H1 (cell line): ENCODE measurements around the gene CD300A. TPM values are rescaled to one million over a fixed set of nuclear protein-coding genes. Genes with fewer than 3 reads are reported as not detected.

ENCODE experiments used
- CTCF ChIA-PET: fragments of 300-600 bp; sonication (Branson Sonifier 250); formaldehyde crosslinking; loops from one replicate; lab custom pipeline; 2021; ENCODE audit not compliant: partially characterized antibody; lab: Charles Lee
- POLR2A ChIA-PET: fragments of 300-600 bp; sonication (Branson Sonifier 250); formaldehyde crosslinking; loops from one replicate; lab custom pipeline; 2021; ENCODE audit warnings: inconsistent platforms; ENCODE audit not compliant: partially characterized antibody; lab: Charles Lee
- DNase-seq, 2 experiments: peaks; one replicate each; pipeline versions ENCODE4 v3.0.0 to v3.0.0-alpha.2; 2010 to 2022; ENCODE audit warnings: low spot score in 2 of 2, low read depth in 1 of 2, mixed read lengths in 1 of 2
- FAIRE-seq: peaks from 2 replicates; lab custom pipeline; 2011; peaks lifted over from hg19 to GRCh38; lab: Jason Lieb, UNC
- H2AFZ ChIP-seq: 2 replicates; pipeline ENCODE4 v1.8.1; 2012; ENCODE audit warnings: low read length, inconsistent platforms
- H2AK5ac ChIP-seq: 2 replicates; pipeline ENCODE4 v1.6.1; 2013; ENCODE audit warnings: low read depth, low read length
- H2BK120ac ChIP-seq: replicated peaks from 2 replicates; pipeline ENCODE3; 2013; ENCODE audit warnings: low read depth, low read length, inconsistent platforms
- H2BK12ac ChIP-seq: 2 replicates; pipeline ENCODE4 v1.6.1; 2013; ENCODE audit warnings: low read depth, low read length
- H2BK15ac ChIP-seq: 2 replicates; pipeline ENCODE4 v1.6.1; 2013; ENCODE audit warnings: low read length
- H2BK20ac ChIP-seq: 2 replicates; pipeline ENCODE4 v1.6.1; 2013; ENCODE audit warnings: low read length
- H2BK5ac ChIP-seq: 2 replicates; pipeline ENCODE4 v1.6.1; 2013; ENCODE audit warnings: low read depth, low read length
- H3K14ac ChIP-seq: 2 replicates; pipeline ENCODE4 v1.6.1; 2013; ENCODE audit warnings: inconsistent platforms; ENCODE audit not compliant: insufficient read length
- H3K18ac ChIP-seq: 2 replicates; pipeline ENCODE4 v1.6.1; 2013; ENCODE audit warnings: low read length; ENCODE audit errors: extremely low read depth
- H3K23ac ChIP-seq: 2 replicates; pipeline ENCODE4 v1.6.1; 2013; ENCODE audit warnings: inconsistent platforms; ENCODE audit not compliant: insufficient read length
- H3K23me2 ChIP-seq: 2 replicates; pipeline ENCODE4 v1.6.1; 2013; ENCODE audit warnings: low read depth, low read length
- H3K27ac ChIP-seq: 2 replicates; pipeline ENCODE4 v1.6.1; 2011; ENCODE audit warnings: low read depth, low read length, inconsistent platforms
- H3K27me3 ChIP-seq, 4 experiments: replicated peaks in 1 of 4; 1 replicate in 1 of 4; 2 replicates in 3 of 4; pipeline versions ENCODE4 v1.6.1 to v1.8.1; 2011 to 2013; ENCODE audit warnings: low read length in 3 of 4, mild to moderate bottlenecking in 3 of 4, inconsistent platforms in 2 of 4, mixed read lengths in 2 of 4, moderate library complexity in 1 of 4; ENCODE audit not compliant: control insufficient read depth in 3 of 4, insufficient read depth in 3 of 4; ENCODE audit errors: extremely low read depth in 1 of 4
- H3K36me3 ChIP-seq, 4 experiments: 2 replicates each; pipeline versions ENCODE4 v1.6.1 to v1.8.1; 2011 to 2013; ENCODE audit warnings: mild to moderate bottlenecking in 4 of 4, low read length in 3 of 4, moderate library complexity in 2 of 4, control low read depth in 1 of 4, inconsistent platforms in 1 of 4; ENCODE audit not compliant: insufficient read depth in 4 of 4, control insufficient read depth in 2 of 4
- H3K4ac ChIP-seq: replicated peaks from 2 replicates; pipeline ENCODE3; 2013; ENCODE audit warnings: low read length, low read depth, mixed read lengths, inconsistent platforms; ENCODE audit not compliant: insufficient read length
- H3K4me1 ChIP-seq, 4 experiments: replicated peaks in 1 of 4; 1 replicate in 1 of 4; 2 replicates in 3 of 4; pipeline versions ENCODE4 v1.6.1 to v1.8.1; 2011 to 2013; ENCODE audit warnings: low read length in 3 of 4, inconsistent platforms in 2 of 4, mixed read lengths in 1 of 4; ENCODE audit not compliant: insufficient read depth in 4 of 4, control insufficient read depth in 3 of 4
- H3K4me2 ChIP-seq, 2 experiments: 2 replicates each; pipeline versions ENCODE4 v1.6.1 to v1.8.1; 2011 to 2013; ENCODE audit warnings: low read depth in 2 of 2, low read length in 2 of 2, control low read depth in 1 of 2, inconsistent platforms in 1 of 2, mild to moderate bottlenecking in 1 of 2; ENCODE audit not compliant: insufficient read depth in 1 of 2
- H3K4me3 ChIP-seq, 4 experiments: fragments of 200-600, 300-600 bp in 1 of 4; sonication (generic), shearing (Covaris generic), sonication (Bioruptor Twin) in 1 of 4; 2 replicates each; pipeline versions ENCODE4 v1.5.1 to v1.8.1; 2011 to 2016; ENCODE audit warnings: low read length in 4 of 4, low read depth in 3 of 4, control low read depth in 2 of 4, inconsistent platforms in 2 of 4, mild to moderate bottlenecking in 2 of 4, mixed read lengths in 1 of 4, moderate library complexity in 1 of 4; ENCODE audit not compliant: insufficient read depth in 2 of 4; ENCODE audit errors: extremely low read depth in 1 of 4
- H3K56ac ChIP-seq: replicated peaks from 2 replicates; pipeline ENCODE3; 2013; ENCODE audit warnings: low read depth, mild to moderate bottlenecking, mixed read lengths, low read length, inconsistent platforms; ENCODE audit not compliant: insufficient read length
- H3K79me1 ChIP-seq: 2 replicates; pipeline ENCODE4 v1.6.1; 2013; ENCODE audit warnings: low read depth, low read length, control low read depth
- H3K79me2 ChIP-seq, 2 experiments: 2 replicates each; pipeline versions ENCODE4 v1.6.1 to v1.8.1; 2012 to 2013; ENCODE audit warnings: low read length in 2 of 2, mild to moderate bottlenecking in 2 of 2, inconsistent platforms in 1 of 2; ENCODE audit not compliant: insufficient read depth in 2 of 2, control insufficient read depth in 1 of 2
- H3K9ac ChIP-seq, 4 experiments: replicated peaks in 1 of 4; 1 replicate in 1 of 4; 2 replicates in 3 of 4; pipeline versions ENCODE4 v1.6.1 to v1.8.1; 2011 to 2013; ENCODE audit warnings: low read depth in 3 of 4, low read length in 3 of 4, control low read depth in 2 of 4, mild to moderate bottlenecking in 2 of 4, moderate library complexity in 2 of 4, inconsistent platforms in 1 of 4; ENCODE audit errors: extremely low read depth in 1 of 4
- H3K9me3 ChIP-seq, 2 experiments: 2 replicates each; pipeline versions ENCODE4 v1.6.1 to v1.8.1; 2012 to 2013; ENCODE audit warnings: mild to moderate bottlenecking in 2 of 2, moderate library complexity in 2 of 2, control low read depth in 1 of 2, inconsistent platforms in 1 of 2, low read depth in 1 of 2, low read length in 1 of 2, mixed read lengths in 1 of 2; ENCODE audit not compliant: insufficient read depth in 2 of 2
- H4K20me1 ChIP-seq, 2 experiments: replicated peaks in 1 of 2; 2 replicates each; pipeline versions ENCODE3 to v1.8.1; 2011 to 2013; ENCODE audit warnings: inconsistent platforms in 2 of 2, low read length in 2 of 2, mild to moderate bottlenecking in 1 of 2; ENCODE audit not compliant: insufficient read depth in 2 of 2, control insufficient read depth in 1 of 2
- H4K5ac ChIP-seq: 2 replicates; pipeline ENCODE4 v1.6.1; 2013; ENCODE audit warnings: low read length, low read depth, mixed read lengths, inconsistent platforms; ENCODE audit not compliant: insufficient read length
- H4K8ac ChIP-seq: 2 replicates; pipeline ENCODE4 v1.8.0; 2013; ENCODE audit warnings: mild to moderate bottlenecking, moderate library complexity, low read length, inconsistent platforms; ENCODE audit not compliant: insufficient read depth; ENCODE audit errors: extremely low read depth
- H4K91ac ChIP-seq: replicated peaks from 2 replicates; pipeline ENCODE3; 2013; ENCODE audit warnings: low read length, mixed read lengths, inconsistent platforms; ENCODE audit not compliant: insufficient read length
- CTBP2 ChIP-seq: IDR thresholded peaks from 2 replicates; pipeline ENCODE4 v1.7.0; 2011; ENCODE audit warnings: borderline replicate concordance, mild to moderate bottlenecking, moderate library complexity, mixed read lengths, low read length; ENCODE audit not compliant: insufficient read depth, insufficient read length
- WGBS, 2 experiments: shearing (Covaris generic) in 1 of 2; methylation state at CpG; one replicate each; pipeline versions ENCODE4 v1.1.6 to v1.1.7; 2013 to 2015; ENCODE audit warnings: low lambda C conversion rate in 2 of 2, mixed read lengths in 2 of 2, inconsistent platforms in 1 of 2, low coverage in 1 of 2, missing lambda C conversion rate in 1 of 2; ENCODE audit not compliant: insufficient replicate concordance in 2 of 2, insufficient coverage in 1 of 2, insufficient read length in 1 of 2; ENCODE audit errors: extremely low coverage in 1 of 2, missing lambda C conversion rate in 1 of 2; 5-methylcytosine and 5-hydroxymethylcytosine counted together
- polyA plus RNA-seq, 7 experiments: library from polyadenylated mRNA; depleted of rRNA in 3 of 7; stranded (reverse) in 5 of 7; unstranded in 2 of 7; fragments of >200 nt in 5 of 7; fragments of 200-250 nt in 2 of 7; gene quantifications; 1 replicate in 5 of 7; 2 replicates in 1 of 7; 4 replicates in 1 of 7; pipeline versions ENCODE4 v1.2.1 to v1.2.3, GENCODE V29; 2011 to 2013; ENCODE audit warnings: missing spikeins in 2 of 7, mixed read lengths in 2 of 7
- total RNA-seq: library from RNA; stranded (reverse); fragmentation: NEBNext Ultra II Directional; extraction: Animal tissue kit (Norgen Biotek cat#: 25700); gene quantifications from 2 replicates; pipeline ENCODE4 v1.2.1, GENCODE V29; 2021

Gene CD300A
- total and polyA plus RNA-seq, 2 of the 8 experiments (the other 6 are each of a cell fraction or from before 2014, with no cell fraction given), result 0.52 to 1.3 TPM

DNA sequence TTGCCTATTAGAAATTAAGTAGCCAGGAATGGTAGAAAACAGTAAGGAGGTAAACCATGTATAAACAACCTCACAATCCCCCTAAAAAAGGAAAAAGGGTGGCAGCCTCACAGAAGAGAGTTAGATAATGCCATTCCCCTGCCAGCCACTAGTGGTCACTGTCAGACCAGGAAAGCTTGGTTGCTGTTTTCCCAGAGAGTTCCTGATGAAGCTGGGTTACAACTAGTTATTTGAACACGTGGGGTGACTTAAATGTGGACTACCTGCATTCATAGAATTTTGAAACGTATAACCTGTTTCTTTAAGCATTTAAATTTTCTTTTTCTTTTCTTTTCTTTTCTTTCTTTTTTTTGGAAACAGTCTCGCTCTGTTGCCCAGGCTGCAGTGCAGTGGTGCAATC is 28.7 kb upstream of the CD300A start:
- Histone ChIP-seq H2BK20ac (no peak overlapping the region), H3K4me1 (peaks cover 5 to 16% (median 12%) of the 10 kb centered on the region in 4 experiments), H3K4me3 (no peak overlapping the region), H3K27ac (no peak overlapping the region), H3K4me2 (no peak overlapping the region), H2BK120ac (no peak overlapping the region), H4K5ac (no peak overlapping the region), H3K23me2 (peaks cover 3% of the 10 kb centered on the region; the same call in 1 of the 2 replicates), H2AK5ac (no peak overlapping the region), H3K4ac (no peak overlapping the region), H3K36me3 (peaks cover 2 to 4% (median 3%) of the 10 kb centered on the region in 4 experiments; a peak in 7 of 8 replicates), H3K79me1 (0 out of 2 replicates have a peak, but pooled peaks cover 2% of the 10 kb centered on the region), H2AFZ (no peak overlapping the region), H3K18ac (no peak overlapping the region), H4K8ac (no peak overlapping the region), H3K79me2 (peaks cover 0 to 3% of the 10 kb centered on the region in 2 experiments; a peak in 1 of 4 replicates), H3K9ac (no peak overlapping the region), H3K27me3 (peaks cover 0 to 7% (median 3%) of the 10 kb centered on the region in 4 experiments; a peak in 3 of 7 replicates), H3K23ac (no peak overlapping the region), H4K91ac (no peak overlapping the region), H2BK5ac (no peak overlapping the region), H4K20me1 (peaks cover 0 to 2% of the 10 kb centered on the region in 2 experiments), H3K9me3 (no peaks in the 10 kb centered on the region), H2BK15ac (no peak overlapping the region), H3K14ac (no peak overlapping the region), H2BK12ac (no peak overlapping the region), H3K56ac (no peak overlapping the region)
- WGBS, 2 experiments, result 29% methylated on average over 3 of the region's 3 CpGs; no CpG with 5 or more reads in 1 of the 2 experiments
- ChIA-PET POLR2A (interaction anchor here (0.6 to 1.0 kb wide), 3 partner anchors 13 to 1196 kb away, joined by 3 to 5 read pairs (median 3); no protein-coding TSS in a partner anchor), CTCF (interaction anchor here (0.6 to 7.3 kb wide), 34 partner anchors 9 to 636 kb away, joined by 3 to 63 read pairs (median 5); partner anchors contain the start of genes BTBD17, CD300A and GPR142)
- FAIRE-seq (peak; percentile 89), DNase-seq (no peak)
- TF ChIP-seq CTBP2, result no peak
